ENCODE measurements around the gene CPS1.

CPS1 gene

GRCh38 chr2:210617318-210617717, 60.9 kb downstream of the CPS1 start:
- no peak overlapping the region for H3K4me3 ChIP-seq (ENCODE audit: low read depth, low read length)
- no peak for DNase-seq (ENCODE audit: low read depth)
- TF ChIP-seq CTCF (IDR thresholded peaks at IDR 0.05; ENCODE audit: low read depth, low read length, missing control alignments), result no peak

- no peak overlapping the region for H3K4me3 ChIP-seq (ENCODE audit: low read depth, low read length)
- TF ChIP-seq CTCF (IDR thresholded peaks at IDR 0.05; ENCODE audit: low read depth, low read length, missing control alignments), result peak; percentile 46
- no peak for DNase-seq (ENCODE audit: low read depth)
These were observed 61.4 kb downstream of the CPS1 start for GRCh38 chr2:210617732-210618330.

GRCh38 chr2:210620456-210620855, 64.1 kb downstream of the CPS1 start:
- no peak for DNase-seq (ENCODE audit: low read depth)
- no peak overlapping the region for H3K4me3 ChIP-seq (ENCODE audit: low read depth, low read length)
- no peak for TF ChIP-seq CTCF (IDR thresholded peaks at IDR 0.05; ENCODE audit: low read depth, low read length, missing control alignments)

GRCh38 chr2:210623506-210623905, 67.1 kb downstream of the CPS1 start:
- no peak for TF ChIP-seq CTCF (IDR thresholded peaks at IDR 0.05; ENCODE audit: low read depth, low read length, missing control alignments)
- no peak for DNase-seq (ENCODE audit: low read depth)
- no peak overlapping the region for H3K4me3 ChIP-seq (ENCODE audit: low read depth, low read length)

GRCh38 chr2:210626849-210627248, 70.5 kb downstream of the CPS1 start:
- no peak overlapping the region for H3K4me3 ChIP-seq (ENCODE audit: low read depth, low read length)
- DNase-seq (ENCODE audit: low read depth), result no peak
- no peak for TF ChIP-seq CTCF (IDR thresholded peaks at IDR 0.05; ENCODE audit: low read depth, low read length, missing control alignments)

- no peak overlapping the region for H3K4me3 ChIP-seq (ENCODE audit: low read depth, low read length)
- no peak for TF ChIP-seq CTCF (IDR thresholded peaks at IDR 0.05; ENCODE audit: low read depth, low read length, missing control alignments)
- no peak for DNase-seq (ENCODE audit: low read depth)
These were observed 74.6 kb downstream of the CPS1 start for GRCh38 chr2:210630873-210631560.

GRCh38 chr2:210633699-210634098, 77.3 kb downstream of the CPS1 start:
- TF ChIP-seq CTCF (IDR thresholded peaks at IDR 0.05; ENCODE audit: low read depth, low read length, missing control alignments), result no peak
- no peak for DNase-seq (ENCODE audit: low read depth)
- no peak overlapping the region for H3K4me3 ChIP-seq (ENCODE audit: low read depth, low read length)
